GM19025 (cell line): Measurements from ENCODE around the gene B4GALNT2.
"Not testable (repeated sequence)": the region's sequence is repeated elsewhere in the genome, so short reads cannot be mapped to it uniquely, and the experiment has no call there.

Experiments
- ATAC-seq: cut with Tn5 transposase; IDR thresholded peaks from one replicate; pipeline ENCODE4 v1.9.1; 2021; ENCODE audit warnings: mild to moderate bottlenecking, low read depth, moderate library complexity; ENCODE audit not compliant: unreplicated experiment

B4GALNT2 gene

DNA sequence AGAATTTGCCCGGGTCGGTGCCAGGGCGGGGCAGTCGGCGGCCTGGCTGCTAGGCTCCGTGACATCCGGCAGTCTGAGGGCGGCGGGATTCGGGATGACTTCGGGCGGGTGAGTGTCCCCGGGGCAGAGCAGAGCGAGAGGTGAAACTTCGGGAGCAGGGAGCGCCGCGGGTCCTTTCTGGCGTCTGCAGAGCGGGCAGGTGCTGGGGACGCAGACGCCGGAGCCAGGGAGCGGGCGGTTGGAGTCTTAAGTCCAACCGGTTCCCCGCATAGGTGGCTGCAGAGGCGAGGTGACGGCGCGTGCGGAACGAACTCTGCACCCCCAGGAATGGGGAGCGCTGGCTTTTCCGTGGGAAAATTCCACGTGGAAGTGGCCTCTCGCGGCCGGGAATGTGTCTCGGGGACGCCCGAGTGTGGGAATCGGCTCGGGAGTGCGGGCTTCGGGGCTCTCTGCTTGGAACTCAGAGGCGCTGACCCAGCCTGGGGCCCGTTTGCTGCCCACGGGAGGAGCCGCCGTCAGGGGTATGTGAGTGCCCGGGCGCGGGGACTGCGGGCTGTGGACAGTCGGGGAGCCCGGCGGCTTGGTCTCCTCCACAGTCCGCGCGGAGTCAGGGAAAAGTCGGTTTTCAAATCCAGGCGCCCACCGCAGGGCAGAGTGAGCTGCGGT lies at the start of gene B4GALNT2:
Gene B4GALNT2 (plus strand): TSS at position 71 of the 666 bp plus-strand sequence. CDS start 24 bp downstream, at position 95.
- no peak for ATAC-seq

DNA sequence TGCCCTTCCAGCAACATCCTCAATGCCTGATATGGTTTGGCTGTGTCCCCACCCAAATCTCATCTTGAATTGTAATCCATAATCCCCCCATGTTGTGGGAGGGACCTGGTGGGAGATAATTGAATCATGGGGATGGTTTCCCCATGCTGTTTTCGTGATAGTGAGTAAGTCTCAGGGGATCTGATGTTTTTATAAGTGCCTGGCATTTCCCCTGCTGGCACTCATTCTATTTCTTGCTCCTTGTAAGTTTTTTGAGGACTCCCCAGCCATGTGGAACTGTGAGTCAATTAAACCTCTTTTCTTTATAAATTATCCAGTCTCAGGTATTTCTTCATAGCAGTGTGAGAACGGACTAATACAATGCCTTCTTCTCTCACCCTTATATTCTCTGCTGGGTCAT lies 47.5 kb upstream of the B4GALNT2 start:
- not testable (repeated sequence) for ATAC-seq

DNA sequence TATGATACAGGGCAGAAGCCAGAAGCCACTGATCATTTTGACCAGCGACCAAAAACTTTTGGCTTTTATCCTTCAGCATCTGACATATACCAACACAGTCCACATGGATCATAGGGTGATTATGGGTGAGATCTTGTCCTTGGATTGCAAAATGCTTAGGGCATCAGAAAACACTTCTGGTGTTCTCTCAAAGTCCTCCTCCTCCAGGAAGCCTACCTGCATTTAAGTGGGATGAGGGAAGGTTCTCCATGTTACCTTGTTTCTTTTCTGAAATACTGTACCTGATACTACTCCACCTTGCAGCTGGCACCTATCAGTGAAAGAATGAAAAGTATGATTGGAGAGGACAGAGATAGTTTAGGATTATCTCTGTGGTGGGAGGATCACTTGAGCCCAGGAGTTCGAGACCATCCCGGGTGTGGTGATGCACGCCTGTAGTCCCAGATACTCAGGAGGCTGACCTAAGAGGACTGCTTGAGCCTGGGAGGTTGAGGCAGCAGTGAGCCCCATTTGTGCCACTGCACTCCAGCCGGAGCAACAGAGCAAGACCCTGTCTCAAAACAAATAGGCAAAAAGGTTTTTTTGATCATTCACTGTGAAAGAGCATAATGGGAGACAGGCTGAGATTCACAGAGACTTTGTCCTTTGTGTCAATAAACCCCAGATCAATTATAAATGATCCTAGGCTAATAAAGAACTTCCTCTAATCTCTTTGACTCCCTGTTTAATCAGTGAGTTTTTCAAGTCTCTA lies 46.8 kb upstream of the B4GALNT2 start:
- ATAC-seq, result no peak

DNA sequence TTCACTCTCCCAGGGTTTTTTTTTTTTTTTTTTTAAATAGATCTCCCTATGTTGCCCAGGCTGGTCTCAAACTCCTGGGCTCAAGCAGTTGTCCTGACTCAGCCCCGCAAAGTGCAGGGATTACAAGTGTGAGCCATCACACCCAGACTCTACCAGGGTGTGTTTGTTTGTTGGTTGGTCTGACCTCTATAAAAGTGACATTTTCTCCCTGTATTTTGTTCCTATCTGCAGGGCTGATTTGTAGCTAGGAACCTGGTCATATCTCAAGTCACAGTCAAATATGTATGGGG lies 46.3 kb upstream of the B4GALNT2 start:
- no peak for ATAC-seq

DNA sequence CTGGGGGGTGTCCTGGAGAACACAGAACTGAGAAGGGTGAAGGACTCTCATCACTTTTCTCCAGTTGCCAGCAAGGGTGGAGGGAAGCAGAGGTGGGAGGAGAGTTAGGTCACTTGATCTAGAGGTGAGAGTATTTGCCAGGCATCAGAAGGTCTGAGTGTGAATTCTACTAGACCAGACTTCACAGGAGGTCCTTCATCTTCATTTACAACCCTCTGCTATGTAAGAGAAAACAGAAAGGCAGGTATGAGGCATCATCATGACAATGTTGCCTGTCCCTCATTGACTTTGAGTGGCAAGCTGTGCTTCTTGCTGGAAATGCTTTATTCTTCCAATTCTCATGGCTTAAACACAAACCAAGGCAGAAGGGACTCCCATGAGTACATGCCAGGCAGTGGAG lies 45.9 kb upstream of the B4GALNT2 start:
- ATAC-seq, result no peak

DNA sequence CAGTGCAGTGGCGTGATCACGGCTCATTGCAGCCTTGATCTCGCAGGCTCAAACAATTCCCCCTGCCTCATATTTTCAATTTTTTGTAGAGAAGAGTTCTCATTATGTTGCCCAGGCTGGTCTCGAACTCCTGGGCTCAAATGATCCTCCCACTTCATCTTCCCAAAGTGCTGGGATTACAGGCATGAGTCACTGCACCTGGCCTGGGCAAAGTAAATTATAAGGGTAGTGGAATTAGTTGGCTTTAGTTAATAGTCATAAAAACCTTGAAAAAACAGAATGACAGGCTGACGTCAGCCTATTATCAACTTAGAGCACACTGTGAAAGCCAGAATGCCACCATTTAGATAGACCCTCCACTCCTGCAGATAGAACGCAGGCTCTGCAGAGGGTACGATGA lies 43.5 kb upstream of the B4GALNT2 start:
- no peak for ATAC-seq

- no peak for ATAC-seq
Measured at GRCh38 chr17:49090878-49091594, 41.5 kb upstream of the B4GALNT2 start.

DNA sequence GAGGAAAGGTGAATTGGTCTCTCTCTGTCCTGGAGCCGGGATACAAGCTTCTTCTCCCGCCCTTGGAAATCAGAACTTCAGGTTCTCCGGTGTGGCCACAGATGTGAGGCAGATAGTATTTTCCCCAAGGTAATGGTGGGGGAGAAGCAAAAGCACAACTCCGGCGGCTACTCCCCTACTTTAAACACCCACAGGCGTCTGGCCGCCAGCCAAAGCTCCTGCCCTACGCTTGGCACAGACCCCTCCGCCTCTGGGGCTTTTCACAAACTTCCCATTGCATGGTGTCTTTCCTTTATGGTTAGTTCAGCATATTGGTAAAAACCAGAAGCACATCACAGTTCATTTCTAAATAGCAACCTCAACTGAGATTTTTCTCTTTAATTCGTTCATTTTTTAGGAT lies 39.4 kb upstream of the B4GALNT2 start:
- ATAC-seq, result no peak

GRCh38 chr17:49100601-49101000 lies 32.0 kb upstream of the B4GALNT2 start:
- no peak for ATAC-seq

DNA sequence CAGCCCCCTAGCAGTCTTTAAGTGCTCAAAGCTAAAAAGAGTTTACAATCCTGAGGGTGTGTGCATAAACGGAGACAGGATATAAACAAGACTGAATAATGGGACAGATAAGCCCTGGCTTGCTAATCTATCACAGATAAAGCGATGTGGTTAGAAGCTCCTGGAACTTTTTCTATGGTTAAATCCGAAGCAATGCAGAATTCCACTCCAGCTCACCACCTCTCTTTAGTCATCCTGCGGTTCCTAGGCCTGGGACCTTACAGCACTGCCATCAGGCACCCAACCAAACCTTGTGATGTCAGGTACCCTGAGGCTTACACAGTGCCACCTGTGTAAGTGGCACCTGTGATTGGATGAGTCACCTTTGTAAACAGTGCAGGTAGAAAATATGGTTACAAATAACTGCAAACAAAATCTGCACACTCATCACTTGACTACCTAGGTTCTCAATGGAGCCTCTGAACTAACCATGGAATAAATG lies 31.5 kb upstream of the B4GALNT2 start:
- ATAC-seq, result no peak

DNA sequence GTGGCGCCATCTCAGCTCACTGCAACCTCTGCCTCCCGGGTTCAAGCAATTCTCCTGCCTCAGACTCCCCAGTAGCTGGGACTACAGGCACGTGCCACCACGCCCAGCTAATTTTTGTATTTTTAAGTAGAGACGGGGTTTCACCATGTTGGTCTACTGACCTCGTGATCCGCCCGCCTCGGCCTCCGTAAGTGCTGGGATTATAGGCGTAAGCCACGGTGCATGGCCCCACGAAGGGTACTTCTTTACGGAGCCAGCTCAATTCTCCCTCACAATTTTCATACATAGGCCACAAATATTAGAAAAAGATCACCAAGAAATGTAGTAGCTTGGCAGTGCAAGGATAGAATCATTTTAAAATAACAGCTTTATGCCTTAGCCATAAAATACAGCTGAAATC lies 29.2 kb upstream of the B4GALNT2 start:
- not testable (repeated sequence) for ATAC-seq

DNA sequence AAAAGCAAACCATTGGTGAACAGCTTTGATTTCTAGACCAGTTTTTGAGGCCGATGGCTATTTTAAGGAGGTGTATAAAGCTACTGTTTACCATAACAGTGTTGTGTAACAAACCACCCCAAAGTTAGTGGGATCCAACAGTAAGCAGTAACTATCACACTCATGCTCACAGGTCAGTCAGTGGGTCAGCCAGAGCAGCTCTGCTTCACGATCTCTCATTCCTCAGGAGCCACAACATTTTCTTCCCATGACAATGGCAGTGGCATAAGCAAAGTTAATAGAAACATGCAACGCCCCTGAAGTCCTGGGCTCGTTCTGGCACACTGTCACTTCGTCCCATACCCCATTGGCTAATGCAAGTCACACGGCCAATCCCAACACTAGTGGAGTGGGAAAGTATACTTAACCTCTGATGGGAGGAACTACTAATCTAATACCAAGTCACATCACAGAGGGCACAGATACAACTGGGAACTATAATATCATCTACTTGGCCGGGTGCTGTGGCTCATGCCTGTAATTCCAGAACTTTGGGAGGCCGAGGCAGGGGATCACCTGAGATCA lies 28.0 kb upstream of the B4GALNT2 start:
- ATAC-seq, result no peak

DNA sequence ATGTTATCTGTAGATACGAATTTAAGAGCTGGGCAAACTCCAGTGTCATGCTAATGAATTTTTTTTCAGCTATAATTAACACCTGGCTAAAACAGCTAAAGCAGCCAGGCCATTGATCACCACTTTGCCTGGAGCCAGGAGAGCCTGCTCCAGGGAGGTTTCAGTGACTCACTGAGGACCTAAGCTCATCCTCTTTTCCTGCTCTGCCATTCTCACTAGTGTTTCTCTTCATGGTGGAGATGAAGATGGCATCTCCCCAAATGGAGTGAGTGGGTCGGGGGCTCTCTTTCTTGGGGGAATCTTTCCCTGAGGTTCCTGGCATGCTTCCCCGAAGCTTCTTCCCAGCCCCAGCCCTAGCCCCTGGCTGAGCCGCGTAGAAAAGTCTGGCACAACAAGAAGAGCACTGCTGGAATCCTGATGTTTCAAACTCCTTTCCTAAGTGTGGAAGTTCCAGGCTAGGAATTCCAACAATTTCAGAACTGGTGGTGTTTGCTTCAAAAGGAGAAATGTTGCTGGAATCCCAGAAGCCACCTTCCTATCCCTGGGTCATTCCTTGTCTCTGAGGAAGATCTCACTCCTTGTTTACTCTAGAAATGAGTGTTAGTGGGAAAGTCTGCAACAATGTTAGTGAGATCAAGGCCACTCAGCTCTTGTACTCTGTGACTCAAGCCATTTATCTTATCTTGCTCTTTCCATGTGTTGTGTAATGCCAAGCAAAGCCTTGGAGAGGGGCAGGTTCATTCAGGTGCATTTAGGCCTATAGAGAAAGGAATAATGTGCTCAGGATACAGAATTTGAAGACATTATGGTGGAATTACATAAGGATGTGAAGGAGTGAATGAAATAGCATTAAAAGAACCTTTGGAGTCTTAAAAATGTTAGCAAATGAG lies 26.0 kb upstream of the B4GALNT2 start:
- ATAC-seq, result no peak

DNA sequence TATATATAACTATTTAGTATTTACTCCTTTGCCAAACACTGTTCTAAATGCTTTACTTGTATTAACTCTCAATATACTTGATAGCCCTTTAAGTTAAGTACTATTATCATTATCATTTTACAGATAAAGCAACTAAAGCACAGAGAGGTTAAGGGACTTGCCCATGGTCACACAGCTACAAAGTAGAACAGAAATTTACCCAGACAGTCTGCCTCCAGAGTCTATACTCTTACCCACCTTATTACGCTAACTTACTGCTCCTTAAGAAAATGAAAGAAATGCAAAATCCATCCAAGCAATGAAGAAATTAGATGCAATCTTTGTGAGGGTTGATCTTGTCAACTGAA lies 25.4 kb upstream of the B4GALNT2 start:
- no peak for ATAC-seq

- ATAC-seq, result no peak
Measured at GRCh38 chr17:49108318-49108717, 24.3 kb upstream of the B4GALNT2 start.

GRCh38 chr17:49110509-49110908 lies 22.1 kb upstream of the B4GALNT2 start:
- ATAC-seq, result no peak

- ATAC-seq, result no peak
Measured at GRCh38 chr17:49111934-49112333, 20.6 kb upstream of the B4GALNT2 start.

DNA sequence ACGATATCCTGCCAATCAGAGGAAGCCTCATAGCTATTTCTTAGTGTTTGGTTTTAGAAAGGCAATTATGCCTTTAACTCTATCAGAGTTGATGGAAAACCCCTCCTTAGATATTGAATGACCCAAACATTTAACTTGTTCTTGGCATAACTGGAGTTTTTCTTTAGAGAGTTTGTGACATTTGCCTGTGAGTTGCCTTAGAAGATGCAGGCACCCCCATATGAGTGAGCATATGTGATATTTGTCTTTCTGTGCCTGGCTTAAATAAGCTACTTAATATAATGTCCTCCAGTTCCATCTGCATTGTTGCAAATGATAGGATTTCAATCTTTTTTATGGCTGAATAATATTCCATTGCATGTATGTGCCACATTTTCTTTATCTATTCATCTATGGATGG lies 19.6 kb upstream of the B4GALNT2 start:
- no peak for ATAC-seq

- no peak for ATAC-seq
Measured at GRCh38 chr17:49114703-49115102, 17.9 kb upstream of the B4GALNT2 start.

DNA sequence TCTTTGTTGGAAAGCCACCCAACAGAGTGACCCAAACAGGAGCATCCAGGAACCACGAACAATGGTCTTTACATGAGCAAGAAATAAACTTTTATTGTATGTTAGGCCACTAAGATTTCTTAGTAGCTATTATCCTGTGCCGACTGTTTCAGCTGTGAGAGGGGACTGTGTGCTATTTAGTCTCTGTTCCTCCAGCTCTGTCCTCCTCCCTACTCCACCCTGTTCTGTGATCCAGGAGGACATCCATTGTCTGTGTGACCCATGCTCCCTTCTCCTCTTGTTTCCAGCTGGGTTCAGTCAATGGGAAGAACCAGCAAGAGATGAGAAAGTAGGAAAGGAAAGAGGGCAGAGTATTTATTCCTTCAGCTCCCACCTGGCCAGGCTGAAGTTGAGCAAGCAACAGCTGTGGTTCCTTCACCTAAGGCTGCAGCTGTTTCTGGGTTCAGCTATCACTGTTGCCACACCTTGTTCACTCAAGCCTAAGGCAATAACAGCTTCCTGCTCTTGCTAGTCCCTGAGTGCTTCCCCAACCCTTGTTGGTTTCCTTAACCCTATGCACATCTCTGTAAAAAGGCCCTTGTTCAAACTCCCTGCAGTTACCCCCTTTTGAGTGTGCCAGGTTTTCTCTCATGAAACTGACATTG lies 14.9 kb upstream of the B4GALNT2 start:
- no peak for ATAC-seq
